GM12878 (cell line): ENCODE data around the gene CREB5. TPM values are rescaled to one million over a fixed set of nuclear protein-coding genes. Genes with fewer than 3 reads are reported as not detected.

Experiments
- CEBPB ChIP-seq, 2 experiments: fragments of 150-350 bp in 1 of 2; IDR thresholded peaks; 2 replicates each; pipeline ENCODE4 v1.6.1; 2012 to 2014; ENCODE audit warnings: low read depth in 2 of 2, low read length in 2 of 2, borderline replicate concordance in 1 of 2, inconsistent platforms in 1 of 2
- NR2C1 ChIP-seq: fragments of 450-650 bp; IDR thresholded peaks from 2 replicates; pipeline ENCODE4 v1.6.1; 2017; ENCODE audit warnings: antibody characterized with exemption, mild to moderate bottlenecking, moderate library complexity
- SMAD1 ChIP-seq: fragments of 450-650 bp; IDR thresholded peaks from 2 replicates; pipeline ENCODE4 v1.6.1; 2018; ENCODE audit warnings: mild to moderate bottlenecking, low read depth; ENCODE audit not compliant: partially characterized antibody
- SREBF1 ChIP-seq: IDR thresholded peaks from 2 replicates; pipeline ENCODE4 v1.6.1; 2012; ENCODE audit warnings: mild to moderate bottlenecking, low read length
- ZNF384 ChIP-seq: IDR thresholded peaks from 2 replicates; pipeline ENCODE4 v1.6.1; 2012; ENCODE audit warnings: low read depth, mild to moderate bottlenecking, low read length, improper control_type of control experiment, borderline replicate concordance
- polyA plus RNA-seq, 11 experiments: library from polyadenylated mRNA; depleted of rRNA in 4 of 11; unstranded in 6 of 11; stranded (reverse) in 5 of 11; fragments of >200 nt; fragmentation: Nextera tagmentation in 4 of 11; fragmentation: Illumina TruSeq in 1 of 11; extraction: Ambion mirVana in 4 of 11; extraction: Trizol in 1 of 11; gene quantifications; 1 replicate in 1 of 11; 2 replicates in 10 of 11; pipeline versions ENCODE4 v1.2.1 to v1.2.3, GENCODE V29; 2011 to 2016; ENCODE audit warnings: inconsistent platforms in 2 of 11, missing spikeins in 2 of 11, low read depth in 1 of 11
- total RNA-seq, 4 experiments: library from RNA; depleted of rRNA in 3 of 4; stranded (reverse); fragments of >200 nt in 3 of 4; fragmentation: Illumina TruSeq in 1 of 4; extraction: Trizol in 1 of 4; gene quantifications; 2 replicates each; pipeline versions ENCODE4 v1.2.1 to v1.2.3, GENCODE V29; 2013 to 2021
- TF ChIP-seq, protein P1 (sequence below): IDR thresholded peaks from 2 replicates; pipeline ENCODE4 v1.6.1; 2012; ENCODE audit warnings: low read depth, low read length, improper control_type of control experiment
- TF ChIP-seq, protein P2 (sequence below): IDR thresholded peaks from 2 replicates; pipeline ENCODE4 v1.6.1; 2012; ENCODE audit warnings: improper control_type of control experiment, low read depth, low read length; ENCODE audit not compliant: insufficient replicate concordance
- TF ChIP-seq, protein P3 (sequence below): fragments of 150-350 bp; IDR thresholded peaks from 2 replicates; pipeline ENCODE4 v1.6.1; 2016; ENCODE audit warnings: low read depth, low read length
- TF ChIP-seq, protein P4 (sequence below): fragments of 450-650 bp; IDR thresholded peaks from 2 replicates; pipeline ENCODE4 v1.6.1; 2017; ENCODE audit warnings: antibody characterized with exemption, mild to moderate bottlenecking, moderate library complexity
- TF ChIP-seq, protein P5 (sequence below): IDR thresholded peaks from 2 replicates; pipeline ENCODE4 v1.6.1; 2012; ENCODE audit warnings: low read depth, low read length, improper control_type of control experiment

CREB5 gene
- total and polyA plus RNA-seq, 10 of the 15 experiments (the other 5 are each of a cell fraction or from before 2014, with no cell fraction given), result 12.9 to 74.1 (median 53.0) TPM

DNA sequence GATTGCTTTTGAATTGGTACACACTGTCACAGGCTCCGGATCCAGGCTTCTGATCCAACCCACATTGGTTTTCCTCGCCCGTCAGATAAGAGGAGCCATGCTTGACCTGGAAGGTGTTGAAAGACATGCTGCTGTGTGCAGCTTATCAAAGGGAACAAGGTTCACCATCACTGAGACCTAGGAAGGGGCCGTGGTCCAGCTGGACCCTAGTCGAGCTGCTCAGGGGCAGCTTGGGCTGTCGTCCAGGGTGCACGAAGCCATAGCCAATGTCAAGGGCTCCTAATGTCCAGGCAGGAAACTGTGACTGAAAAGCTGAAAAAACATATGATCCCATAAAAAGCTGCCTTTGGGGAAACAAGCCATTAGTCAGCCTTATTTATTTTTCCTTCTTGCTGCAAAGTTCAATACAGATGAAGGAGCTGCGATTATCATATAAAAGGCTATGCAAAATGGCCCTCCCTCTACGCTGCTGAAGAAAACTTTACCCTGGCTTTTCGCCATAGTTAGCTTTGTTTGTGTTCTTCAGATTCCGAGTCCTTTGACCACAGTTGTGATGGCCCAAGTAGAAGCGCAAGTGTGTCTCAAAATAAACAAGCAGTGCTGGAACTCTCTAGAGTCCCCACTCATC is 118.0 kb downstream of the CREB5 start (continued):
- TF ChIP-seq CEBPB (IDR thresholded peaks at IDR 0.05; ENCODE audit: borderline replicate concordance in 1 of 2, low read depth in 2 of 2, low read length in 2 of 2) (no peak), SMAD1 (no peak), NR2C1 (no peak), SREBF1 (no peak), ZNF384 (no peak)
- TF ChIP-seq, protein P1, sequence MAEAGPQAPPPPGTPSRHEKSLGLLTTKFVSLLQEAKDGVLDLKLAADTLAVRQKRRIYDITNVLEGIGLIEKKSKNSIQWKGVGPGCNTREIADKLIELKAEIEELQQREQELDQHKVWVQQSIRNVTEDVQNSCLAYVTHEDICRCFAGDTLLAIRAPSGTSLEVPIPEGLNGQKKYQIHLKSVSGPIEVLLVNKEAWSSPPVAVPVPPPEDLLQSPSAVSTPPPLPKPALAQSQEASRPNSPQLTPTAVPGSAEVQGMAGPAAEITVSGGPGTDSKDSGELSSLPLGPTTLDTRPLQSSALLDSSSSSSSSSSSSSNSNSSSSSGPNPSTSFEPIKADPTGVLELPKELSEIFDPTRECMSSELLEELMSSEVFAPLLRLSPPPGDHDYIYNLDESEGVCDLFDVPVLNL, result no peak
- TF ChIP-seq, protein P2, sequence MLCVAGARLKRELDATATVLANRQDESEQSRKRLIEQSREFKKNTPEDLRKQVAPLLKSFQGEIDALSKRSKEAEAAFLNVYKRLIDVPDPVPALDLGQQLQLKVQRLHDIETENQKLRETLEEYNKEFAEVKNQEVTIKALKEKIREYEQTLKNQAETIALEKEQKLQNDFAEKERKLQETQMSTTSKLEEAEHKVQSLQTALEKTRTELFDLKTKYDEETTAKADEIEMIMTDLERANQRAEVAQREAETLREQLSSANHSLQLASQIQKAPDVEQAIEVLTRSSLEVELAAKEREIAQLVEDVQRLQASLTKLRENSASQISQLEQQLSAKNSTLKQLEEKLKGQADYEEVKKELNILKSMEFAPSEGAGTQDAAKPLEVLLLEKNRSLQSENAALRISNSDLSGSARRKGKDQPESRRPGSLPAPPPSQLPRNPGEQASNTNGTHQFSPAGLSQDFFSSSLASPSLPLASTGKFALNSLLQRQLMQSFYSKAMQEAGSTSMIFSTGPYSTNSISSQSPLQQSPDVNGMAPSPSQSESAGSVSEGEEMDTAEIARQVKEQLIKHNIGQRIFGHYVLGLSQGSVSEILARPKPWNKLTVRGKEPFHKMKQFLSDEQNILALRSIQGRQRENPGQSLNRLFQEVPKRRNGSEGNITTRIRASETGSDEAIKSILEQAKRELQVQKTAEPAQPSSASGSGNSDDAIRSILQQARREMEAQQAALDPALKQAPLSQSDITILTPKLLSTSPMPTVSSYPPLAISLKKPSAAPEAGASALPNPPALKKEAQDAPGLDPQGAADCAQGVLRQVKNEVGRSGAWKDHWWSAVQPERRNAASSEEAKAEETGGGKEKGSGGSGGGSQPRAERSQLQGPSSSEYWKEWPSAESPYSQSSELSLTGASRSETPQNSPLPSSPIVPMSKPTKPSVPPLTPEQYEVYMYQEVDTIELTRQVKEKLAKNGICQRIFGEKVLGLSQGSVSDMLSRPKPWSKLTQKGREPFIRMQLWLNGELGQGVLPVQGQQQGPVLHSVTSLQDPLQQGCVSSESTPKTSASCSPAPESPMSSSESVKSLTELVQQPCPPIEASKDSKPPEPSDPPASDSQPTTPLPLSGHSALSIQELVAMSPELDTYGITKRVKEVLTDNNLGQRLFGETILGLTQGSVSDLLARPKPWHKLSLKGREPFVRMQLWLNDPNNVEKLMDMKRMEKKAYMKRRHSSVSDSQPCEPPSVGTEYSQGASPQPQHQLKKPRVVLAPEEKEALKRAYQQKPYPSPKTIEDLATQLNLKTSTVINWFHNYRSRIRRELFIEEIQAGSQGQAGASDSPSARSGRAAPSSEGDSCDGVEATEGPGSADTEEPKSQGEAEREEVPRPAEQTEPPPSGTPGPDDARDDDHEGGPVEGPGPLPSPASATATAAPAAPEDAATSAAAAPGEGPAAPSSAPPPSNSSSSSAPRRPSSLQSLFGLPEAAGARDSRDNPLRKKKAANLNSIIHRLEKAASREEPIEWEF, result no peak
- TF ChIP-seq, protein P3, sequence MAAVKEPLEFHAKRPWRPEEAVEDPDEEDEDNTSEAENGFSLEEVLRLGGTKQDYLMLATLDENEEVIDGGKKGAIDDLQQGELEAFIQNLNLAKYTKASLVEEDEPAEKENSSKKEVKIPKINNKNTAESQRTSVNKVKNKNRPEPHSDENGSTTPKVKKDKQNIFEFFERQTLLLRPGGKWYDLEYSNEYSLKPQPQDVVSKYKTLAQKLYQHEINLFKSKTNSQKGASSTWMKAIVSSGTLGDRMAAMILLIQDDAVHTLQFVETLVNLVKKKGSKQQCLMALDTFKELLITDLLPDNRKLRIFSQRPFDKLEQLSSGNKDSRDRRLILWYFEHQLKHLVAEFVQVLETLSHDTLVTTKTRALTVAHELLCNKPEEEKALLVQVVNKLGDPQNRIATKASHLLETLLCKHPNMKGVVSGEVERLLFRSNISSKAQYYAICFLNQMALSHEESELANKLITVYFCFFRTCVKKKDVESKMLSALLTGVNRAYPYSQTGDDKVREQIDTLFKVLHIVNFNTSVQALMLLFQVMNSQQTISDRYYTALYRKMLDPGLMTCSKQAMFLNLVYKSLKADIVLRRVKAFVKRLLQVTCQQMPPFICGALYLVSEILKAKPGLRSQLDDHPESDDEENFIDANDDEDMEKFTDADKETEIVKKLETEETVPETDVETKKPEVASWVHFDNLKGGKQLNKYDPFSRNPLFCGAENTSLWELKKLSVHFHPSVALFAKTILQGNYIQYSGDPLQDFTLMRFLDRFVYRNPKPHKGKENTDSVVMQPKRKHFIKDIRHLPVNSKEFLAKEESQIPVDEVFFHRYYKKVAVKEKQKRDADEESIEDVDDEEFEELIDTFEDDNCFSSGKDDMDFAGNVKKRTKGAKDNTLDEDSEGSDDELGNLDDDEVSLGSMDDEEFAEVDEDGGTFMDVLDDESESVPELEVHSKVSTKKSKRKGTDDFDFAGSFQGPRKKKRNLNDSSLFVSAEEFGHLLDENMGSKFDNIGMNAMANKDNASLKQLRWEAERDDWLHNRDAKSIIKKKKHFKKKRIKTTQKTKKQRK, result no peak
- TF ChIP-seq, protein P4, sequence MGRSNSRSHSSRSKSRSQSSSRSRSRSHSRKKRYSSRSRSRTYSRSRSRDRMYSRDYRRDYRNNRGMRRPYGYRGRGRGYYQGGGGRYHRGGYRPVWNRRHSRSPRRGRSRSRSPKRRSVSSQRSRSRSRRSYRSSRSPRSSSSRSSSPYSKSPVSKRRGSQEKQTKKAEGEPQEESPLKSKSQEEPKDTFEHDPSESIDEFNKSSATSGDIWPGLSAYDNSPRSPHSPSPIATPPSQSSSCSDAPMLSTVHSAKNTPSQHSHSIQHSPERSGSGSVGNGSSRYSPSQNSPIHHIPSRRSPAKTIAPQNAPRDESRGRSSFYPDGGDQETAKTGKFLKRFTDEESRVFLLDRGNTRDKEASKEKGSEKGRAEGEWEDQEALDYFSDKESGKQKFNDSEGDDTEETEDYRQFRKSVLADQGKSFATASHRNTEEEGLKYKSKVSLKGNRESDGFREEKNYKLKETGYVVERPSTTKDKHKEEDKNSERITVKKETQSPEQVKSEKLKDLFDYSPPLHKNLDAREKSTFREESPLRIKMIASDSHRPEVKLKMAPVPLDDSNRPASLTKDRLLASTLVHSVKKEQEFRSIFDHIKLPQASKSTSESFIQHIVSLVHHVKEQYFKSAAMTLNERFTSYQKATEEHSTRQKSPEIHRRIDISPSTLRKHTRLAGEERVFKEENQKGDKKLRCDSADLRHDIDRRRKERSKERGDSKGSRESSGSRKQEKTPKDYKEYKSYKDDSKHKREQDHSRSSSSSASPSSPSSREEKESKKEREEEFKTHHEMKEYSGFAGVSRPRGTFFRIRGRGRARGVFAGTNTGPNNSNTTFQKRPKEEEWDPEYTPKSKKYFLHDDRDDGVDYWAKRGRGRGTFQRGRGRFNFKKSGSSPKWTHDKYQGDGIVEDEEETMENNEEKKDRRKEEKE, result no peak
- TF ChIP-seq, protein P5, sequence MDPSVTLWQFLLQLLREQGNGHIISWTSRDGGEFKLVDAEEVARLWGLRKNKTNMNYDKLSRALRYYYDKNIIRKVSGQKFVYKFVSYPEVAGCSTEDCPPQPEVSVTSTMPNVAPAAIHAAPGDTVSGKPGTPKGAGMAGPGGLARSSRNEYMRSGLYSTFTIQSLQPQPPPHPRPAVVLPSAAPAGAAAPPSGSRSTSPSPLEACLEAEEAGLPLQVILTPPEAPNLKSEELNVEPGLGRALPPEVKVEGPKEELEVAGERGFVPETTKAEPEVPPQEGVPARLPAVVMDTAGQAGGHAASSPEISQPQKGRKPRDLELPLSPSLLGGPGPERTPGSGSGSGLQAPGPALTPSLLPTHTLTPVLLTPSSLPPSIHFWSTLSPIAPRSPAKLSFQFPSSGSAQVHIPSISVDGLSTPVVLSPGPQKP, result no peak
